OCI-LY3 (cell line): ENCODE measurements around the gene PAX5.

ENCODE experiments used
- H2AFZ ChIP-seq: fragments of 200-600, 300-600 bp; shearing (Covaris generic); 2 replicates; pipeline ENCODE4 v1.6.0; 2014; ENCODE audit warnings: antibody characterized with exemption, low read depth, low read length
- H3K27ac ChIP-seq: fragments of 200-600, 300-600 bp; sonication (generic); 2 replicates; pipeline ENCODE4 v1.5.1; 2014; ENCODE audit warnings: mild to moderate bottlenecking, low read length, moderate library complexity, mixed read lengths
- H3K27me3 ChIP-seq: fragments of 200-600, 300-600 bp; sonication (generic); 2 replicates; pipeline ENCODE4 v1.6.1; 2014; ENCODE audit warnings: low read depth, low read length, mixed read lengths
- H3K36me3 ChIP-seq: fragments of 200-600, 300-600 bp; sonication (generic); replicated peaks from 2 replicates; pipeline ENCODE3; 2014; ENCODE audit warnings: low read depth, low read length, mixed read lengths
- H3K4me1 ChIP-seq: fragments of 300-600, 200-600 bp; sonication (generic); 2 replicates; pipeline ENCODE4 v1.6.1; 2014; ENCODE audit warnings: low read length, mixed read lengths
- H3K4me2 ChIP-seq: fragments of 200-600, 300-600 bp; sonication (generic); 2 replicates; pipeline ENCODE4 v1.6.1; 2014; ENCODE audit warnings: low read length, mixed read lengths
- H3K4me3 ChIP-seq: fragments of 300-600, 200-600 bp; sonication (generic); 2 replicates; pipeline ENCODE4 v1.5.1; 2014; ENCODE audit warnings: antibody characterized with exemption, mild to moderate bottlenecking, low read length, moderate library complexity
- H3K79me2 ChIP-seq: fragments of 300-600, 200-600 bp; shearing (Covaris generic); 2 replicates; pipeline ENCODE4 v1.6.1; 2014; ENCODE audit warnings: mild to moderate bottlenecking, low read length, mixed read lengths
- H3K9ac ChIP-seq: fragments of 300-600, 200-600 bp; shearing (Covaris generic); 2 replicates; pipeline ENCODE4 v1.6.0; 2014; ENCODE audit warnings: mild to moderate bottlenecking, low read length, moderate library complexity
- H3K9me3 ChIP-seq: fragments of 200-600, 300-600 bp; shearing (Covaris generic); 2 replicates; pipeline ENCODE4 v1.6.1; 2014; ENCODE audit warnings: low read length, mixed read lengths; ENCODE audit not compliant: insufficient read depth
- H4K20me1 ChIP-seq: fragments of 200-600, 300-600 bp; sonication (generic); 2 replicates; pipeline ENCODE4 v1.6.1; 2016; ENCODE audit warnings: low read length, mixed read lengths; ENCODE audit not compliant: insufficient read depth
- CTCF ChIP-seq: fragments of 200-600, 300-600 bp; sonication (generic); IDR thresholded peaks from 2 replicates; pipeline ENCODE4 v1.5.1; 2014; ENCODE audit warnings: antibody characterized with exemption, low read length, low read depth
- EZH2phosphoT487 ChIP-seq: fragments of 200-600 bp; shearing (Covaris generic); IDR thresholded peaks from 2 replicates; pipeline ENCODE4 v1.6.1; 2018; ENCODE audit warnings: antibody characterized with exemption, mixed run types, low read depth

The PAX5 gene

GRCh38 chr9:37025071-37025822 lies 8.8 kb downstream of the PAX5 start:
- H3K36me3 ChIP-seq = peaks cover 66% of the 10 kb centered on the region
- H3K9me3 ChIP-seq = no peaks in the 10 kb centered on the region
- TF ChIP-seq CTCF = no peak
- no peak for TF ChIP-seq EZH2phosphoT487
- H2AFZ ChIP-seq = no peak overlapping the region
- peak overlapping the region; percentile 77 for H3K27ac ChIP-seq
- peaks cover 99% of the 10 kb centered on the region for H3K79me2 ChIP-seq
- H3K27me3 ChIP-seq = no peaks in the 10 kb centered on the region
- peak overlapping the region; percentile 82 for H3K4me3 ChIP-seq
- peak overlapping the region; percentile 99 for H3K4me2 ChIP-seq
- peak overlapping the region; percentile 99 for H3K9ac ChIP-seq
- peaks cover 61% of the 10 kb centered on the region for H3K4me1 ChIP-seq
- H4K20me1 ChIP-seq = peaks cover 44% of the 10 kb centered on the region

DNA sequence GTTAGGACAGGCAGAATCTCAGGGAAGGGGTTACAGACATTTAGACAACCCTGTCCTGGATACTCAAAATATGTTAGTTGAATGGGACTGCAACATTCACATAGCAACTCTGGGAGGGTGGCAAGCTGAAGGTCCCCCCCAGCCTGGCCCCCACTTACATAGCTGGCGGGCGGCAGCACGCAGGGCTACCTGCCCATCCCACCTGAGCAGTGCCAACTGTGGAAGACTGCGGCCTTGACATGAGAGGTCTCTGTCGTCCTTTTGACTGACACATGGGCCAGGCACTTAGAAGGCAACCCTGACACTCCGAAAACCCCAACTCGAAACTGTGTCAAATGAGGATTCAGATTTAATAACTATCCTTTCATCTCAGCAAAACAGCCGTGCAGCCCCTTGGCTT lies 16.5 kb downstream of the PAX5 start:
- Histone ChIP-seq H3K27me3 (no peaks in the 10 kb centered on the region), H3K4me3 (no peak overlapping the region), H2AFZ (no peak overlapping the region), H3K4me1 (peaks cover 88% of the 10 kb centered on the region), H3K9me3 (no peaks in the 10 kb centered on the region), H3K36me3 (peaks cover 87% of the 10 kb centered on the region), H4K20me1 (peaks cover 91% of the 10 kb centered on the region), H3K79me2 (peaks cover 97% of the 10 kb centered on the region), H3K27ac (peak overlapping the region; percentile 4; the same call in 1 of the 2 replicates), H3K4me2 (no peak overlapping the region), H3K9ac (no peak overlapping the region)
- TF ChIP-seq CTCF (no peak), EZH2phosphoT487 (no peak)

- peaks cover 77% of the 10 kb centered on the region for H3K36me3 ChIP-seq
- H3K4me1 ChIP-seq = peaks cover 89% of the 10 kb centered on the region
- H3K9me3 ChIP-seq = no peaks in the 10 kb centered on the region
- H3K27me3 ChIP-seq = no peaks in the 10 kb centered on the region
- peak overlapping the region; percentile 23 for H3K4me2 ChIP-seq
- TF ChIP-seq CTCF (no peak), EZH2phosphoT487 (no peak)
- H2AFZ ChIP-seq = no peak overlapping the region
- H3K4me3 ChIP-seq = no peak overlapping the region
- peaks cover 77% of the 10 kb centered on the region for H4K20me1 ChIP-seq
- H3K9ac ChIP-seq = no peak overlapping the region
- peak overlapping the region; percentile 43 for H3K27ac ChIP-seq
- H3K79me2 ChIP-seq = peaks cover 97% of the 10 kb centered on the region
Observed at GRCh38 chr9:37011530-37011929, 22.5 kb downstream of the PAX5 start.

DNA sequence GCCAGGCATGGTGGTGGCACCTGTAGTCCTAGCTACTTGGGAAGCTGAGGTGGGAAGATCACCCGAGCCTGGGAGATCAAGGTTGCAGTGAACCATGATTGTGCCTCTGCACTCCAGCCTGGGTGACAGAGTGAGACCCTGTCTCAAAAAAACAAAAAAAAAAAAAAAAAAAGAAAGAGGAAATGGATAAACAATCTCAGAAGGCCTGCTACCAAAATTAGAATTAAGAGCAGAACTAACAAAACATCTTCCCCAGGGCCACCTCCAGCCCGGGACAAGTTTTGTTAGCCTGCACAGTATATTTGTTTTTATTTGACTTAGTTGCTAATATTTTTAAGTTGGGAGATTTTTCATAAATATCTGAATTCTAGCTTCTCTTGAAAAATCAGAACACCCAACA lies 23.1 kb downstream of the PAX5 start:
- no peaks in the 10 kb centered on the region for H3K9me3 ChIP-seq
- H3K9ac ChIP-seq = no peak overlapping the region
- H3K36me3 ChIP-seq = peaks cover 74% of the 10 kb centered on the region
- H4K20me1 ChIP-seq = peaks cover 72% of the 10 kb centered on the region
- peak overlapping the region; percentile 43 for H3K27ac ChIP-seq
- H2AFZ ChIP-seq = no peak overlapping the region
- peaks cover 89% of the 10 kb centered on the region for H3K4me1 ChIP-seq
- peak overlapping the region; percentile 23 for H3K4me2 ChIP-seq
- no peaks in the 10 kb centered on the region for H3K27me3 ChIP-seq
- TF ChIP-seq CTCF = no peak
- TF ChIP-seq EZH2phosphoT487 = no peak
- H3K79me2 ChIP-seq = peaks cover 97% of the 10 kb centered on the region
- H3K4me3 ChIP-seq = no peak overlapping the region
